ENCODE measurements around the gene SLC25A51. TPM values are rescaled to one million over a fixed set of nuclear protein-coding genes. Genes with fewer than 3 reads are reported as not detected.
"Not testable (repeated sequence)": the region's sequence is repeated elsewhere in the genome, so short reads cannot be mapped to it uniquely, and the experiment has no call there.

Gene SLC25A51
- total RNA-seq, 1 donor, result 82.8 TPM

- TF ChIP-seq CTCF (IDR thresholded peaks at IDR 0.05; ENCODE audit: insufficient read depth, low read length), result no peak
- no peak overlapping the region for H3K4me3 ChIP-seq (ENCODE audit: low read depth, low read length)
- DNase-seq (ENCODE audit: low read depth), result no peak
Observed at GRCh38 chr9:37892063-37892462, 11.9 kb downstream of the SLC25A51 start.

GRCh38 chr9:37891042-37891441 lies 12.9 kb downstream of the SLC25A51 start:
- not testable (repeated sequence) for H3K4me3 ChIP-seq (ENCODE audit: low read depth, low read length); DNase-seq (ENCODE audit: low read depth)

GRCh38 chr9:37889536-37889935 lies 14.4 kb downstream of the SLC25A51 start:
- no peak for DNase-seq (ENCODE audit: low read depth)
- H3K4me3 ChIP-seq (ENCODE audit: low read depth, low read length), result no peak overlapping the region
- no peak for TF ChIP-seq CTCF (IDR thresholded peaks at IDR 0.05; ENCODE audit: insufficient read depth, low read length)

- peak; percentile 17 for DNase-seq (ENCODE audit: low read depth)
- not testable (repeated sequence) for H3K4me3 ChIP-seq (ENCODE audit: low read depth, low read length)
Observed at GRCh38 chr9:37887977-37888583, 15.8 kb downstream of the SLC25A51 start.

GRCh38 chr9:37880916-37881479 lies 22.9 kb downstream of the SLC25A51 start:
- TF ChIP-seq CTCF (IDR thresholded peaks at IDR 0.05; ENCODE audit: insufficient read depth, low read length), result no peak
- no peak overlapping the region for H3K4me3 ChIP-seq (ENCODE audit: low read depth, low read length)
- no peak for DNase-seq (ENCODE audit: low read depth)

- peak; percentile 71 for DNase-seq (ENCODE audit: low read depth)
- H3K4me3 ChIP-seq (ENCODE audit: low read depth, low read length), result no peak overlapping the region
- no peak for TF ChIP-seq CTCF (IDR thresholded peaks at IDR 0.05; ENCODE audit: insufficient read depth, low read length)
Observed at GRCh38 chr9:37876376-37876775, 27.6 kb downstream of the SLC25A51 start.

GRCh38 chr9:37873955-37874354 lies 30.0 kb downstream of the SLC25A51 start:
- DNase-seq (ENCODE audit: low read depth), result no peak
- no peak overlapping the region for H3K4me3 ChIP-seq (ENCODE audit: low read depth, low read length)
- no peak for TF ChIP-seq CTCF (IDR thresholded peaks at IDR 0.05; ENCODE audit: insufficient read depth, low read length)

- DNase-seq (ENCODE audit: low read depth), result no peak
- no peak overlapping the region for H3K4me3 ChIP-seq (ENCODE audit: low read depth, low read length)
- TF ChIP-seq CTCF (IDR thresholded peaks at IDR 0.05; ENCODE audit: insufficient read depth, low read length), result no peak
Observed at GRCh38 chr9:37870799-37871176, 33.1 kb downstream of the SLC25A51 start.
